OCI-LY7 (cell line): ENCODE results near the gene SQOR. TPM values are rescaled to one million over a fixed set of nuclear protein-coding genes. Genes with fewer than 3 reads are reported as not detected.

Source experiments
- BruUV-seq: library from RNA; stranded (reverse); fragments of 400-500 nt; replicated peaks from 2 replicates; lab custom pipeline; 2021; lab: Mats Ljungman, UMichigan
- CTCF ChIA-PET: fragments of 300-600 bp; sonication (Branson Sonifier 250); formaldehyde crosslinking; loops from one replicate; lab custom pipeline; 2022; ENCODE audit warnings: antibody characterized with exemption; ENCODE audit not compliant: unreplicated experiment; lab: Charles Lee
- POLR2A ChIA-PET: fragments of 300-600 bp; sonication (Branson Sonifier 250); formaldehyde crosslinking; loops from one replicate; lab custom pipeline; 2022; ENCODE audit warnings: antibody characterized with exemption; lab: Charles Lee
- DNase-seq: peaks from one replicate; pipeline ENCODE4 v3.0.0-alpha.2; 2015; ENCODE audit warnings: low spot score
- H2AFZ ChIP-seq: fragments of 200-600 bp; sonication (generic), shearing (Covaris generic); 2 replicates; pipeline ENCODE4 v1.6.1; 2014; ENCODE audit warnings: mild to moderate bottlenecking, antibody characterized with exemption, low read length, moderate library complexity
- H3K27ac ChIP-seq: fragments of 200-600 bp; sonication (generic); 2 replicates; pipeline ENCODE4 v1.5.1; 2014; ENCODE audit warnings: mixed run types, low read depth, mild to moderate bottlenecking, moderate library complexity, low read length, inconsistent platforms; ENCODE audit not compliant: poor library complexity, severe bottlenecking
- H3K36me3 ChIP-seq: fragments of 200-600 bp; sonication (generic); 2 replicates; pipeline ENCODE4 v1.6.1; 2014; ENCODE audit warnings: mild to moderate bottlenecking, antibody characterized with exemption, low read length, moderate library complexity, mixed read lengths; ENCODE audit not compliant: insufficient read depth
- H3K4me1 ChIP-seq: fragments of 200-600 bp; sonication (generic); 2 replicates; pipeline ENCODE4 v1.5.1; 2014; ENCODE audit warnings: mild to moderate bottlenecking, low read length; ENCODE audit not compliant: insufficient read depth, poor library complexity, severe bottlenecking
- H3K4me2 ChIP-seq: fragments of 200-600 bp; sonication (generic); 2 replicates; pipeline ENCODE4 v1.6.1; 2014; ENCODE audit warnings: mild to moderate bottlenecking, low read length
- H3K4me3 ChIP-seq: fragments of 200-600 bp; sonication (generic); 2 replicates; pipeline ENCODE4 v1.5.1; 2014; ENCODE audit warnings: mild to moderate bottlenecking, low read depth, low read length; ENCODE audit not compliant: poor library complexity, severe bottlenecking
- H3K79me2 ChIP-seq: fragments of 200-600 bp; sonication (generic); 2 replicates; pipeline ENCODE4 v1.6.1; 2016; ENCODE audit warnings: low read depth, mild to moderate bottlenecking, low read length, moderate library complexity, mixed read lengths; ENCODE audit not compliant: insufficient read depth
- H3K9me2 ChIP-seq: fragments of 200-600 bp; sonication (generic); 2 replicates; pipeline ENCODE4 v1.6.1; 2016; ENCODE audit warnings: mild to moderate bottlenecking, low read length, mixed read lengths; ENCODE audit not compliant: insufficient read depth
- H3K9me3 ChIP-seq: fragments of 200-600 bp; sonication (generic); 2 replicates; pipeline ENCODE4 v1.6.1; 2014; ENCODE audit warnings: mild to moderate bottlenecking, mixed run types, low read length, mixed read lengths
- H4K20me1 ChIP-seq: fragments of 200-600 bp; sonication (generic); 2 replicates; pipeline ENCODE4 v1.6.1; 2014; ENCODE audit warnings: mild to moderate bottlenecking, antibody characterized with exemption, low read length, moderate library complexity, mixed read lengths; ENCODE audit not compliant: insufficient read depth
- EZH2phosphoT487 ChIP-seq: fragments of 200-600 bp; sonication (generic); IDR thresholded peaks from 2 replicates; pipeline ENCODE4 v1.6.1; 2018; ENCODE audit warnings: low read depth, borderline replicate concordance, mild to moderate bottlenecking, mixed run types, antibody characterized with exemption, low read length, moderate library complexity, mixed read lengths
- intact Hi-C: fragments of 100-400 bp; cut with micrococcal nuclease; formaldehyde crosslinking; loops from one replicate; pipeline ENCODE4 v1.10.0; 2022; ENCODE audit not compliant: unreplicated experiment
- total RNA-seq, 2 experiments: library from RNA; depleted of rRNA in 1 of 2; stranded (reverse); fragments of >200 nt in 1 of 2; shearing (Covaris generic) in 1 of 2; gene quantifications; 2 replicates each; pipeline ENCODE4 v1.2.3, GENCODE V29; 2014 to 2022
- TF ChIP-seq, protein P1 (sequence below): fragments of 200-600 bp; sonication (generic); conservative IDR thresholded peaks from 2 replicates; pipeline ENCODE4 v1.5.1; 2014; ENCODE audit warnings: mild to moderate bottlenecking, antibody characterized with exemption, low read length, moderate library complexity, mixed read lengths

Gene SQOR
- total RNA-seq, 2 experiments from 2014 or later = 0.42 to 1.8 TPM

DNA sequence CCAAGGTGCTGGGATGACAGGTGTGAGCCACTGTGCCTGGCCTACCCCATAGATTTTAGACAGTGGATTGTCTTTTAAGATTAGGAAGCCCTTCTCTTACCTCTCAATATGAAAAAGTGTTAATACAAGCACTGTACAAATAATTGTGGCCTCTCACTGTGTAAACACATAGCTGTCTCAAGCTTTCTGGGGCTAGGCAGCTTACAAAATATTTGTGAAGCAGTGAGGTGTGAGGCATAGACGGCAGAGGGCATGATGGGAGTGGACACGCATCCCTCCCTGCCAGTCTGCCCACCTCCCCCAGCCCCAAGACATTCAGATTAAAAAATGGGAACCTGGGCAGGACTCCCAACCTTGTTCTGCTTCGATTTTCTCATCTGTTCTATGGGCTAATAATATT lies 34.6 kb downstream of the SQOR start:
- Histone ChIP-seq H3K4me1 (no peaks in the 10 kb centered on the region), H2AFZ (no peak overlapping the region), H3K4me3 (no peak overlapping the region), H3K9me3 (no peaks in the 10 kb centered on the region), H3K4me2 (no peak overlapping the region), H3K9me2 (no peaks in the 10 kb centered on the region), H4K20me1 (no peaks in the 10 kb centered on the region), H3K27ac (no peak overlapping the region), H3K36me3 (no peaks in the 10 kb centered on the region), H3K79me2 (no peaks in the 10 kb centered on the region)
- ChIA-PET CTCF (no interaction called here), POLR2A (interaction anchor here (1.5 kb wide), 1 partner anchor 9 kb away, joined by 5 read pairs; no protein-coding TSS in a partner anchor)
- intact Hi-C loops = no loop called here
- TF ChIP-seq EZH2phosphoT487 = no peak
- TF ChIP-seq, protein P1, sequence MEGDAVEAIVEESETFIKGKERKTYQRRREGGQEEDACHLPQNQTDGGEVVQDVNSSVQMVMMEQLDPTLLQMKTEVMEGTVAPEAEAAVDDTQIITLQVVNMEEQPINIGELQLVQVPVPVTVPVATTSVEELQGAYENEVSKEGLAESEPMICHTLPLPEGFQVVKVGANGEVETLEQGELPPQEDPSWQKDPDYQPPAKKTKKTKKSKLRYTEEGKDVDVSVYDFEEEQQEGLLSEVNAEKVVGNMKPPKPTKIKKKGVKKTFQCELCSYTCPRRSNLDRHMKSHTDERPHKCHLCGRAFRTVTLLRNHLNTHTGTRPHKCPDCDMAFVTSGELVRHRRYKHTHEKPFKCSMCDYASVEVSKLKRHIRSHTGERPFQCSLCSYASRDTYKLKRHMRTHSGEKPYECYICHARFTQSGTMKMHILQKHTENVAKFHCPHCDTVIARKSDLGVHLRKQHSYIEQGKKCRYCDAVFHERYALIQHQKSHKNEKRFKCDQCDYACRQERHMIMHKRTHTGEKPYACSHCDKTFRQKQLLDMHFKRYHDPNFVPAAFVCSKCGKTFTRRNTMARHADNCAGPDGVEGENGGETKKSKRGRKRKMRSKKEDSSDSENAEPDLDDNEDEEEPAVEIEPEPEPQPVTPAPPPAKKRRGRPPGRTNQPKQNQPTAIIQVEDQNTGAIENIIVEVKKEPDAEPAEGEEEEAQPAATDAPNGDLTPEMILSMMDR = no peak
- BruUV-seq = no TSS peak
- no peak for DNase-seq

GRCh38 chr15:45670091-45670490 lies 35.3 kb downstream of the SQOR start:
- intact Hi-C loops = no loop called here
- Histone ChIP-seq H3K4me1 (no peaks in the 10 kb centered on the region), H4K20me1 (no peaks in the 10 kb centered on the region), H3K27ac (no peak overlapping the region), H2AFZ (no peak overlapping the region), H3K9me3 (no peaks in the 10 kb centered on the region), H3K9me2 (no peaks in the 10 kb centered on the region), H3K4me2 (no peak overlapping the region), H3K79me2 (no peaks in the 10 kb centered on the region), H3K4me3 (no peak overlapping the region), H3K36me3 (no peaks in the 10 kb centered on the region)
- DNase-seq = no peak
- no peak for TF ChIP-seq EZH2phosphoT487
- TF ChIP-seq, protein P1 = no peak
- no TSS peak for BruUV-seq
- CTCF ChIA-PET = no interaction called here
- POLR2A ChIA-PET = interaction anchor here (1.0 to 1.5 kb wide), 2 partner anchors 10 kb away, joined by 4 to 5 read pairs; no protein-coding TSS in a partner anchor

DNA sequence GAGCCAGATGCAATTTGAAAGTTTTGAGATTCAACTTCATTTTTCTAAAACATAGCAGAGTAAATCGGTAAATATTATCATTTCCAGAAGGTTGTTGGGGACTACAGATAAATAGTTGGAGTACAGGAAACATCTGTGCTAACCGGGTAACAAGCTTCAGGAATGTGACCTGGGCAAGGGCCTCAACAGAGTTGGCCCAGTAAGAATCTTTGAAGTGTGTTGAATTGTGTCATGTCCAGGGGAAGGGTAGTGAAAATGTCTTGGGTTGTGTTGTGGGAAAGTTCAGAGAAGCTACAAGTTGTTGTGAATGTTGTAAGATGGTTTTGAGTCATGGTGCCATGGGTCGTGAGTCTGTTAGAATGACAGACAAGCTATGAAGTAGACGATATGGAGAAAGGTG lies 35.7 kb downstream of the SQOR start:
- BruUV-seq = no TSS peak
- POLR2A ChIA-PET = interaction anchor here (1.0 to 1.5 kb wide), 2 partner anchors 10 kb away, joined by 4 to 5 read pairs; no protein-coding TSS in a partner anchor

More for the DNA sequence above, 35.7 kb downstream of the SQOR start:
- intact Hi-C loops = no loop called here
- no peaks in the 10 kb centered on the region for H3K9me3 ChIP-seq
- TF ChIP-seq, protein P1 = no peak
- TF ChIP-seq EZH2phosphoT487 = no peak
- no peak overlapping the region for H3K27ac ChIP-seq
- no peak for DNase-seq
- H3K9me2 ChIP-seq = no peaks in the 10 kb centered on the region
- H3K79me2 ChIP-seq = no peaks in the 10 kb centered on the region
- H3K4me1 ChIP-seq = no peaks in the 10 kb centered on the region
- H2AFZ ChIP-seq = no peak overlapping the region
- no peaks in the 10 kb centered on the region for H4K20me1 ChIP-seq
- H3K4me3 ChIP-seq = no peak overlapping the region
- no peaks in the 10 kb centered on the region for H3K36me3 ChIP-seq
- no peak overlapping the region for H3K4me2 ChIP-seq
- CTCF ChIA-PET = interaction anchor here (0.5 kb wide), 1 partner anchor 360 kb away, joined by 4 read pairs; no protein-coding TSS in a partner anchor
